AG10803 (cell line): ENCODE data around the gene NEDD9.

Experiments
- DNase-seq: peaks from one replicate; pipeline ENCODE4 v3.0.0; 2010; ENCODE audit warnings: low read depth
- H3K4me3 ChIP-seq: 2 replicates; pipeline ENCODE4 v1.5.1; 2011; ENCODE audit warnings: mild to moderate bottlenecking, low read length, control low read depth
- TF ChIP-seq, protein P1 (sequence below): conservative IDR thresholded peaks from 2 replicates; pipeline ENCODE4 v1.5.1; 2011; ENCODE audit warnings: mild to moderate bottlenecking, low read length, control low read depth, inconsistent platforms

The NEDD9 gene

DNA sequence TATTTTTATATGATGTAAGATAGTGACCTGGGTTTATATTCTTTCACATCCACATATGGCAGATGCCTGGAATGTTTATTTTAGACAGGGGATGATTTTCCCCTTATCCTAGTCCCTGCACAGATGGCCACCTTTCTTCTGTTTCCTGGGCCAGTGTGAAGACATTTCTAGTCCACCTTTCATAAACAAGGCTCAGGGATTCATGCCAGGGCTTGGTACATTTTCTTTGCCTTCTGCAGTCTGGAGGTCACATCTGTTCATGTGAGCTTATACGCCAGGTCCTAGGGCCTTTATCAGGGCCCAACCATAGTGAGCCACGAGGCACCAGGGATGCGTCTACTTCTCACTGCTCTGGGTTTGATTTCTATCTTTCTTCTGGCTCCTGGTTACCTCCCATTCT is 82.9 kb downstream of the NEDD9 start:
- no peak overlapping the region for H3K4me3 ChIP-seq
- TF ChIP-seq, protein P1, sequence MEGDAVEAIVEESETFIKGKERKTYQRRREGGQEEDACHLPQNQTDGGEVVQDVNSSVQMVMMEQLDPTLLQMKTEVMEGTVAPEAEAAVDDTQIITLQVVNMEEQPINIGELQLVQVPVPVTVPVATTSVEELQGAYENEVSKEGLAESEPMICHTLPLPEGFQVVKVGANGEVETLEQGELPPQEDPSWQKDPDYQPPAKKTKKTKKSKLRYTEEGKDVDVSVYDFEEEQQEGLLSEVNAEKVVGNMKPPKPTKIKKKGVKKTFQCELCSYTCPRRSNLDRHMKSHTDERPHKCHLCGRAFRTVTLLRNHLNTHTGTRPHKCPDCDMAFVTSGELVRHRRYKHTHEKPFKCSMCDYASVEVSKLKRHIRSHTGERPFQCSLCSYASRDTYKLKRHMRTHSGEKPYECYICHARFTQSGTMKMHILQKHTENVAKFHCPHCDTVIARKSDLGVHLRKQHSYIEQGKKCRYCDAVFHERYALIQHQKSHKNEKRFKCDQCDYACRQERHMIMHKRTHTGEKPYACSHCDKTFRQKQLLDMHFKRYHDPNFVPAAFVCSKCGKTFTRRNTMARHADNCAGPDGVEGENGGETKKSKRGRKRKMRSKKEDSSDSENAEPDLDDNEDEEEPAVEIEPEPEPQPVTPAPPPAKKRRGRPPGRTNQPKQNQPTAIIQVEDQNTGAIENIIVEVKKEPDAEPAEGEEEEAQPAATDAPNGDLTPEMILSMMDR: no peak
- no peak for DNase-seq

GRCh38 chr6:11146117-11146826 is 86.2 kb downstream of the NEDD9 start:
- TF ChIP-seq, protein P1: no peak
- DNase-seq: no peak
- H3K4me3 ChIP-seq: no peak overlapping the region

- no peak overlapping the region for H3K4me3 ChIP-seq
- TF ChIP-seq, protein P1: peak; percentile 98
- peak; percentile 70 for DNase-seq
Observed at GRCh38 chr6:11144393-11144851, 88.0 kb downstream of the NEDD9 start.

DNA sequence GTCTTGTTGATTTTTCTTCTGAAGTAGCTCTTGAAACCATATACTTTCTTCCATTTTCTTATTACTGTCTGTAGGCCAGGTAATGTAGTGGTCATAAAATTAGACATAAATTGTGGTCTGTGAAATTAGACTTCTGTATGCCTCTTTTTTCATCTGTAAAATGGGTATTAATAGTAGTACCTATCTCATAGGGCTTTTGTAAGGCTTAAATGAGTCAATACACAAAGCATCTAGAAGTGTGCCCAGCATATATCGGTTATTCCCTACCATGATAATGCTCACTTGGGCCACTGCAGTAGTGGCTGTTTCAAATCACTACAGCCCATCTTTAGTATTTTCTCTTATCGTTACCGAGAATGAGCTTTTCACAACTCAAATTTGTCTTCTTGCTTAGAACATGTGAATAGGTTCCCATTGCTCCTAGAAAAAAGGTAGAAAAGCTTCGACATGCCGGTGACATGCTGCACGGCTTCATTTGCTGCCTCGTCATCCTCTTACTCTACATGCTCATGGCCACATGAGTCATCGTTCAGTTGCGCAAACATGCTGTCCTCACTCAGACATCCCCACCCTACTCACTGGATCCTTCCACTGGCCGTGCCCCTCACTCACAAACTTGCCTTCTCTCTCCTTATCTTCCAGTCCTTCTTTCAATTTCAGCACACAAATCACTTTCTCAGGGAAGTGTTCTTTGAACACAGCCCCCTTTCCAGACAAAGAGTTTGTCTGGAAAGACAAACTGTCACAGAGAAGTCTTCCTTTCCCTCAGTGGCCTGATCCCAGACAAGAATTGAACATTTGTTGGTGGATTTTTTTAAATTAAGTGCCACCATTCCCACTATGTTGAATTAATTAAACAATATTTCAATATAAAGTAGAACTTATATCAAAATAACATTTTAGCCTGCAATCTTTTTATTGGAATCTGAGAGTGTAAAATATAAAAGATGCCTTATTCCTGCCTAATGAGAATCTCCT is 88.8 kb downstream of the NEDD9 start:
- no peak overlapping the region for H3K4me3 ChIP-seq
- TF ChIP-seq, protein P1: no peak
- peak; percentile 89 for DNase-seq

DNA sequence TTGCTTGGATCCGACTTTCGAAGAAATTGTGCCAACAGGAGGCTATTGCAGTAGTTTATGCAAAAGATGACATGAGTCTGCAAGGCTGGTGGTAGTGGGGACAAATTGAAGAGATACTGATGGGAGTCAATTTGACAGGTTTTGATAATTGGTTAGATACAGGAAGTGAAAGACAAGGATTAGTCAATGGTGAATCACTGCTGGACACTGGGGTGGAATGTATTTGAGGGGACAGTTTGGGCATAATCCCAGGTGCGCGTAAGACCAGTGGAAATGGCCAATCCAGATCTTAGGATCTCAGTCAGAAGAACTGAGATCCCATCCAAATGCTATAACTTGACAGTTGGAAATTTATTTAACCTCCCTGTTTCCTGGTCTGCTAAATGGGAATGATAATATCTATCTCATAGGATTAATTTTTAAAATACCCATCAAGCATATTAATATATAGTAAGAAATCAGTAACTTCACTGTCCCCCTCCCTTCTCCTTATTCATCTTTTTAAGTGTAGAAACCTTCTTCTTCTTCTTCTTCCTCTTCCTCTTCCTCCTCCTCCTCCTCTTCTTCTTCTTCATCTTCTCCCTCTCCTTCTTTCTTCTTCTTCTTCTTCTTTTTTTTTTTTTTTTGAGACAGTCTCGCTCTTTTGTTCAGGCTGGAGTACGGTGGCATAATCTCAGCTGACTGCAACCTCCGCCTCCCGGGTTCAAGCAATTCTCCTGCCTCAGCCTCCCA is 90.0 kb downstream of the NEDD9 start:
- DNase-seq: no peak
- H3K4me3 ChIP-seq: no peak overlapping the region
- TF ChIP-seq, protein P1: no peak

- no peak for DNase-seq
- no peak overlapping the region for H3K4me3 ChIP-seq
- TF ChIP-seq, protein P1: no peak
Observed at GRCh38 chr6:11141295-11141694, 91.2 kb downstream of the NEDD9 start.
